HG03439 (cell line): ENCODE measurements around the gene LCOR.
"Not testable (repeated sequence)": the region's sequence is repeated elsewhere in the genome, so short reads cannot be mapped to it uniquely, and the experiment has no call there.

Source experiments
- ATAC-seq: cut with Tn5 transposase; IDR thresholded peaks from one replicate; pipeline ENCODE4 v1.9.1; 2021; ENCODE audit warnings: mild to moderate bottlenecking, moderate library complexity; ENCODE audit not compliant: unreplicated experiment

The LCOR gene

DNA sequence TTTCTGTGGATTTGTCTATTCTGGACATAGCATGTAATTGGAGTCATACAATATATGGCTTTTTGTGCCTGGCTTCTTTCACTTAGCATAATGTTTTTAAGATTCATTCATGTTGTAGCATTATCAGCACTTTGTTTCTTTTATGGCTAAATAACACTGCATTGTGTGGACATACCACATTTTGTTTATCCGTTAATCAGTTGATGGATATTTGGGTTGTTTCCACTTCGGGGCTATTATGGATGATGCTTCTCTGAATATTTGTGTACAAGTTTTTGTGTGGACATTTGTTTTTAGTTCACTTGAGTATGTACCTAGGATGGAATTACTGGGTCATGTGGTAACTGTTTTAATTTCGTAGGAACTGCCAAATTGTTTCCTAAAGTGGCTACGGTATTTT is 6.4 kb downstream of the LCOR start:
- ATAC-seq, result no peak

DNA sequence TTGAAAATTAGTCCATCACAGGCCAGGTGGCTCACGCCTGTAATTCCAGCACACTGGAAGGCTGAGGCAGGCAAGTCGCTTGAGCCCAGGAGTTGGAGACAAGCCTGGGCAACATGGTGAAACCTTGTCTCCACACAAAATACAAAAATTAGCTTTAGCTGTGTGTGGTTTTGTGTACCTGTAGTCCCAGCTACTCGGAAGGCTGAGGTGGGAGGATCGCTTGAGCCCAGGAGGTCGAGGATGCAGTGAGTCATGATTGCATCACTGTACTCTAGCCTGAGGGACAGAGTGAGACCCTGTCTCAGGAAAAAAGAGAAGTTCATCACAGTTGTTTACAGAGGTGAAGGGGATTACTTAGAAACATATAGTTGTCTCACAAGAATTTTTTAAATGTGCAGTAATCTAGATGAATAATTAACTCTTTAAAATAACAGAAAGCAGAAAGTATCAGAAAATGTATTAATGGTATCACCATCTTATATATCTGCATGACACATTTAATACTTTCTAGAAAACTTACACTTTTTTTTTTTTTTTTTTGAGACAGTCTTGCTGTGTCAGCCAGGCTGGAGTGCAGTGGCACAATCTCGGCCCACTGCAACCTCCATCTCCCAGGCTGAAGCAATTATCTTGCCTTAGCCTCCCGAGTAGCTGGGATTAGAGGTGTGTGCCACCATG is 8.9 kb downstream of the LCOR start:
- no peak for ATAC-seq

DNA sequence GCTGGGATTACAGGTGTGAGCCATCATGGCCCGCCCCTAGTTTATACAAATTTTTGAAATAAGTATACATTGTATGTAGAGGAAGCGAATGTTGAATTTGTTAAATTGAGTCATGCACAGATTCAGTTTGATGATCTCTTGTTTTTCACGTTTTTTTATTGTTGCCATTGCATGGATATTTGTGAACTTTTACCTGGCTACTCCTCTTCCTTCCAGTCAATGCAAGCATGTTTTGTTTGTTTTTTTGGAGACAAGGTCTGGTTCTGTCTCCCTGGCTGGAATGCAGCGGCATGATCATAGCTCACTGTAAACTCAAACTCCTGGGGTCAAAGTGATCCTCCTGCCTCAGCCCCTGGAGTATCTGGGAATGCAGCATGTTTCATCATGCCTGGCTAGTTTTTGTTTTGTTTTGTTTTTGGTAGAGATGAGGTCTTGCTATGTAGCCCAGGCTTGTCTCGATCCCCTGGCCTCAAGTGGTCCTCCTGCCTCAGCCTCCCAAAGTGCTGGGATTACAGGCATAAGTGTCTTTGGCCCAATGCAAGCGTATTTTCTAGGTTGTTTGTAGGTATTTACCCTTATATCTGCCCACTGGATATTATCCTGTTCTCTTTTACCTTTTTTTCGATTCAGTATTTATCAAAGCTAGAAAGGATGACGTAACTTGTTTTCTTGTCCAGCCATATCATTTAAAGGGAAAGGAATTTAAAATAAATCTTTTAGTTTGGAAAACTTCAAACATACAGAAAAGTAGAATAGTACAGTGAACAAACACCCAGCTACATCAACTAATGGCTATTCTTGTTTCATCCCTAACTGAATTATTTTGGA is 11.0 kb downstream of the LCOR start:
- ATAC-seq, result no peak

GRCh38 chr10:96843823-96844222 is 11.7 kb downstream of the LCOR start:
- no peak for ATAC-seq

GRCh38 chr10:96846395-96846794 is 14.3 kb downstream of the LCOR start:
- ATAC-seq, result no peak

DNA sequence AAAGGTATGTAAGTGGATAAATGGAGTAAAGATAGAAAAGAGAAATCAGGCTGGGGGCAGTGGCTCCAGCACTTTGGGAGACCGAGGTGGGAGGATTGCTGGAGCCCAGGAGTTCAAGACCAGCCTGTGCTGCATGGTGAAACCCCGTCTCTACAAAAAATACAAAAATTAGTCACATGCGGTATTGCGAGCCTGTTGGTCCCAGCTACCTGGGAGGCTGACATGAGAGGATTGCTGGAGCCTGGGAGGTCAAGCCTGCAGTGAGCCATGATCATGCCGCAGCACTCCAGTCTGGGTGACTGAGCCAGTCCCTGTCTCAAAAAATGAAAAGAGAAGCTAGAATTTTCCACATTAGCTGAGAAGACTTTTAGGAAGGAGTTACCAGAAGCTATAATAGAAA is 14.8 kb downstream of the LCOR start:
- ATAC-seq, result no peak

GRCh38 chr10:96847356-96847755 is 15.3 kb downstream of the LCOR start:
- ATAC-seq, result not testable (repeated sequence)

- no peak for ATAC-seq
These were observed 18.0 kb downstream of the LCOR start for GRCh38 chr10:96850113-96850512.

DNA sequence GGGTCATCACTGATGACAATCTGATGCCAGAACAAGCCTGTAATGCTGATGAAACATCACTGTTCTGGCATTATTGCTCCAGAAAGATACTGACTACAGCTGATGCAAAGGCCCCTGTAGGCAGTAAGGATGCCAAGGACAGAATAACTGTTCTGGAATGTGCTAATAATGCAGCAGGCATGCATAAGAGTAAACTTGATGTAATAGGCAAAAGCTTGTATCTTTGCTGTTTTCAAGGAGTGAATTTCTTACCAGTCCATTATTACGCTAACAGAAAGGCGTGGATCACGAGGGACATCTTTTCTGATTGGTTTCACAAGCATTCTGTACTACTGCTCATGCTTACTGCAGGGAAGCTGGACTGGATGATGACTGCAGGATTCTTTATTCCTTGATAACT is 18.7 kb downstream of the LCOR start:
- ATAC-seq, result no peak

- no peak for ATAC-seq
These were observed 19.2 kb downstream of the LCOR start for GRCh38 chr10:96851281-96851680.

GRCh38 chr10:96856317-96856716 is 24.2 kb downstream of the LCOR start:
- ATAC-seq, result no peak

GRCh38 chr10:96857301-96858012 is 25.4 kb downstream of the LCOR start:
- ATAC-seq, result no peak

- no peak for ATAC-seq
These were observed 26.1 kb downstream of the LCOR start for GRCh38 chr10:96858038-96858705.

DNA sequence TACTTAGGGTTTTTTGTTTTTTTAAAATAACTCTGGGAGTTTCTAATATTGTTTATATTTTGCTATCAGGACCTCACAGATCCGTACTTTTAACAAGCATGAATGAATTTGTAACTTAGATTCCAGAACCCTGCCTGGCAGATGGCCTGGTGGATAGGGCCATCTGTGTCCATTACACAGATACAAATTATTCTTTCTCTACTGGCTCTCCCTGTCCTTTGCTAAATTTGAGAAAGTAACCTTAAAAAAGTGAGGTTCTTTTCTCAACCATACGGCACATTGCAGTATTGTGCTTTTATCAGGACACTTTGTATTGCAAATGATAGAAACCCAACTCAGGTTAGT is 26.6 kb downstream of the LCOR start:
- ATAC-seq, result no peak

DNA sequence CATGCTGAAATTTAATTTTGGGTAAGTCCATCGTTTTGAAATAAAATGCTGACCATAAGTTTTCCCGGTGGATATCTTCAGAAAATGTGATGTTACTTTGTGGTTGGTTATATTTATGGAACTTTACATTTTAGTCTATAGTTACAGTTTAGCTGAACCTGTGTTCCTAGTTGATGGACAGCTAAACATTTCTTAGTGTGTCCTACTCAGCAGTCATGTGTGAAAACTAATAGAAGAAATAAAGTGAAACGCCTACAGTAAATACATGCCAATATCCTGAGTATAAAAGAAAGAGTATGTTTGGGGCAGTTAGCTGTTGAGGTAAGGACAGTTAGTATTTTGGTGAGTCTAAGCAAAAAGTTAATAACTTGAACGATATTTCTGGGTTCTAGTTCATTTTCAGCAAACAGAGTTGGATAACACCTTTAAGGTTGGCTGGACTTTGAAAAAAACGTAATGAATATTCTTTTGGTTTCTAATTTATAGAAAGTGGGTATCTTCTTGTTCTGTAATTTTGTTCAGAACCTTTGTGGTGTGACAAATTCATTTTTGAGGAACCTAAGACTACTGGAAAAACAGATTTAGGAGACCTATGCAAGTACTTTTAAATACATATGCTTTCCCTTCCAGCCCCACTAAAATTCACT is 28.7 kb downstream of the LCOR start:
- ATAC-seq, result no peak

- ATAC-seq, result no peak
These were observed 31.9 kb downstream of the LCOR start for GRCh38 chr10:96863922-96864543.

- no peak for ATAC-seq
These were observed 41.0 kb downstream of the LCOR start for GRCh38 chr10:96873086-96873485.

GRCh38 chr10:96873756-96874467 is 41.8 kb downstream of the LCOR start:
- no peak for ATAC-seq

DNA sequence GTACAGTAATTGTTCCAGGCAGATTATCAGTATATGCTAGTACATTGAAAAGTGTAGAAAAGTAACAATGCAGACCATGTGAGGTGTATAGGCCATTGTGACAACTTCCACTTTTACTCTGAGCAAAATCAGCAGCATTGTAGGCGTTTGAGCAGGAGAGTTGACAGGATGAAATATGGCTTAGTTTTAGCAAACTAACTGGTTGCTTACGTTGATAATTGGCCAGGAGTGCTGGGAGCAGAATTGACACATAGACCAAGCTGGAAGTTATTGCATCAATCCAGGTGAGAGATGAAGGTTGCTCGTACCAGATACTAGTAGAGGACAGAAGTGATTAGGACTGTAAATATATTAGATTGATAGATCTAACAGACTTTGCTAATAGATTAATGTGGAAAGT is 46.0 kb downstream of the LCOR start:
- ATAC-seq, result no peak

DNA sequence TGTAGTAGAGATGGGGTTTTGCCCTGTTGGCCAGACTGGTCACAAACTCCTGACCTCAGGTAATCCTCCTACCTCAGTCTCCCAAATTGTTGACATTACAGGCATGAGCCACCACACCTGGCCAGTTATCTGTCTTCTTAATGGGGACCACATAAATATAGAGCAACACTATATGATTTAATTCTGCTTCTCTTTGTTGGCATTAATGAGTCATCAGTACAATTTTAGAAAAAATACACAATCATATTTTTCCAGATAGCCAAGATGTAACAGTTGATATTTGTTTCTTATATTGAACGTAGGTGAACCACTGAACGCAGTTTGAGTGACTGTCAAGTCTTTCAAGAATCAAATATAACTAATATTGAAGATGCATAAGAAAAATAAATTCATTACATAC is 48.5 kb downstream of the LCOR start:
- ATAC-seq, result no peak
